ENCODE results near the gene REXO4.
A peak's percentile ranks its signal among the peaks of the same experiment; 100 is the strongest.

DNA sequence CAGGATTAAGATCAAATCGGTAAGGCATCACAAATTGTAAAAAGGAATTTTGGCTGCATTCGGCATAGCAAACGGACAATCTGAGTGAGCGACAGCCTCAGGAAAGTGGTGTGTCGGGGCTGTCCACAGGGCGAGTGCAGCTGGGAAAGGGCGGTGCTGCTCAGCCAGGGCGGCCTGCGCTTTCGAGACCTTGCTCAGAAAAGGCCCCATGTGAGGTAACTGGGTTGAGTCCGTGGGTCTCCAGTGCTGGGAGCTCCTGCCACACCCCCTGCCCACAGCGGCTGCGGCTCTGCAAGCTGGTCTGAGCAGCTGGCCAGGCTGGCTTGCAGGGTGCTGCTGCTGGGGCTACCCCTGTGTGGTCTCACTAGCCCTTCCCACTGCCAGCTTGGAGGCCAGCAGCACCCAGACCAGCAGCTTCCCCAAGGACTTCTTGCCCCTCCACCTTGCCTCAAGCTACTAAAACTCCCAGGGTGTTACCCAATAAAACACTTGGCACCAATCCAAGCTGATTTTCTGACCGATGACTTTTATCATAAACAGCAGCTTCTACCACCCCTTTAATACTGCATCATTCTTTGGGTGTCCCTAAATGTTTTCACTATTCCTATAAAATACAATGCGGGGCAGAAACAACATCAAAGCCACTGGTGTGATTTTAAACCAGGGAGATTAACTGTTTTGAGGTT is 55.3 kb downstream of the REXO4 start:
- TF ChIP-seq CHD2 (IDR thresholded peaks at IDR 0.05; ENCODE audit: low read length) (no peak), EZH2 (IDR thresholded peaks at IDR 0.05; ENCODE audit: low read depth, low read length, severe bottlenecking) (no peak), EGR1 (IDR thresholded peaks at IDR 0.05; ENCODE audit: borderline replicate concordance, low read depth, low read length) (no peak), KDM5A (IDR thresholded peaks at IDR 0.05; ENCODE audit: low read length) (no peak), RAD21 (IDR thresholded peaks at IDR 0.05 in 1 of 2, conservative IDR thresholded peaks at IDR 0.05 in 1 of 2; ENCODE audit: low read depth in 2 of 2, low read length in 2 of 2) (no peak), POLR2A (IDR thresholded peaks at IDR 0.05; ENCODE audit: control extremely low read depth in 1 of 2, low read depth in 2 of 2, low read length in 2 of 2) (no peak; a peak in 1 of 3 replicates), TCF12 (IDR thresholded peaks at IDR 0.05; ENCODE audit: low read depth, low read length) (no peak), TEAD4 (IDR thresholded peaks at IDR 0.05; ENCODE audit: low read depth, low read length) (no peak), SP2 (IDR thresholded peaks at IDR 0.05; ENCODE audit: low read length) (no peak), POLR2AphosphoS5 (IDR thresholded peaks at IDR 0.05; ENCODE audit: low read depth, low read length) (peak; percentile 23; the same call in 1 of the 2 replicates), JUN (IDR thresholded peaks at IDR 0.05; ENCODE audit: low read depth, low read length) (no peak), BRCA1 (IDR thresholded peaks at IDR 0.05; ENCODE audit: low read depth, low read length) (no peak)
- TF ChIP-seq, protein P1, sequence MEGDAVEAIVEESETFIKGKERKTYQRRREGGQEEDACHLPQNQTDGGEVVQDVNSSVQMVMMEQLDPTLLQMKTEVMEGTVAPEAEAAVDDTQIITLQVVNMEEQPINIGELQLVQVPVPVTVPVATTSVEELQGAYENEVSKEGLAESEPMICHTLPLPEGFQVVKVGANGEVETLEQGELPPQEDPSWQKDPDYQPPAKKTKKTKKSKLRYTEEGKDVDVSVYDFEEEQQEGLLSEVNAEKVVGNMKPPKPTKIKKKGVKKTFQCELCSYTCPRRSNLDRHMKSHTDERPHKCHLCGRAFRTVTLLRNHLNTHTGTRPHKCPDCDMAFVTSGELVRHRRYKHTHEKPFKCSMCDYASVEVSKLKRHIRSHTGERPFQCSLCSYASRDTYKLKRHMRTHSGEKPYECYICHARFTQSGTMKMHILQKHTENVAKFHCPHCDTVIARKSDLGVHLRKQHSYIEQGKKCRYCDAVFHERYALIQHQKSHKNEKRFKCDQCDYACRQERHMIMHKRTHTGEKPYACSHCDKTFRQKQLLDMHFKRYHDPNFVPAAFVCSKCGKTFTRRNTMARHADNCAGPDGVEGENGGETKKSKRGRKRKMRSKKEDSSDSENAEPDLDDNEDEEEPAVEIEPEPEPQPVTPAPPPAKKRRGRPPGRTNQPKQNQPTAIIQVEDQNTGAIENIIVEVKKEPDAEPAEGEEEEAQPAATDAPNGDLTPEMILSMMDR (IDR thresholded peaks at IDR 0.05; ENCODE audit: control extremely low read depth in 1 of 3, insufficient read depth in 1 of 3, low read depth in 1 of 3, low read length in 3 of 3), result no peak
- TF ChIP-seq, protein P2, sequence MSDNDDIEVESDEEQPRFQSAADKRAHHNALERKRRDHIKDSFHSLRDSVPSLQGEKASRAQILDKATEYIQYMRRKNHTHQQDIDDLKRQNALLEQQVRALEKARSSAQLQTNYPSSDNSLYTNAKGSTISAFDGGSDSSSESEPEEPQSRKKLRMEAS (IDR thresholded peaks at IDR 0.05), result no peak

Data from H1 (cell line).